ENCODE measurements around the gene CASP4.
"Not testable (repeated sequence)": the region's sequence is repeated elsewhere in the genome, so short reads cannot be mapped to it uniquely, and the experiment has no call there.

CASP4 gene

GRCh38 chr11:104968355-104968855, at the start of gene CASP4:
Gene CASP4 (minus strand): TSS chr11:104968574. CDS start chr11:104968525, 49 bp downstream.
- DNase-seq, result peak; percentile 60

DNA sequence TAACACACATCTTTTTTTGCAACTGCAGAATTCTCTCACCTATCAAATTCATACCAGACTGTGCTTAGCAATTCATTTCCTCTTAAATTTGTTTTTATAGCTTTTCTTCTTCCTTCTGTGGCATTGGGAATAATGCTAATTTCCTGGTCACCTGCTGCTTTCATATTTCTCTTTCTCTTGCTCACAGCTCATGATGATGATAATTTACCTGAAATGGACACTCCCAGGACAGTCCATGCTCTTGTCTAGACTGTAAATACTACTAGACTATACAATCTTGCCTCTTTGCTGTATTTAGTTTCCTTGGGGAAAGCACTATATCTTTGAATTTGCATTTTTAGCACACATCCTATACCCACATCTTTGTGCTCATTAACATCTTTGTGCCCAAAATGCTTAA, 39.1 kb upstream of the CASP4 start:
- DNase-seq, result no peak

DNA sequence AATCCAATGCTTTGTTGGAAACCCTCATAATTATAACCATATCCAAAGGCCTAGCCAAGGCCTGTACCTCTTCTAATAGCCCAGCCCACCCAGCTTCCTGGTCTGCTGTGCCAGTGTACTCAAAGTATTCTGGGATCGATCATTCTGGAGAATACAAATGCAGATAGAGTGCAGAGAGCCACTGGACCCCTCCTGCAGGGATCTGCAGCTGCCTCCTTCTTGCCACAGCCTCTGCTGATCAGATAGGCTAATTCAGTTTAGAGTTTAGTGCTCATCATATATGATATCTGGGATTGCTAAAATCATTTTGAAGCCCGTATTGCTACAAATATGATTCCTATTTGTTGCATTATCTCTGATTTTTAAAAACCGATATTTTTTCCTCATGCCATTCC, 37.1 kb upstream of the CASP4 start:
- no peak for DNase-seq

DNA sequence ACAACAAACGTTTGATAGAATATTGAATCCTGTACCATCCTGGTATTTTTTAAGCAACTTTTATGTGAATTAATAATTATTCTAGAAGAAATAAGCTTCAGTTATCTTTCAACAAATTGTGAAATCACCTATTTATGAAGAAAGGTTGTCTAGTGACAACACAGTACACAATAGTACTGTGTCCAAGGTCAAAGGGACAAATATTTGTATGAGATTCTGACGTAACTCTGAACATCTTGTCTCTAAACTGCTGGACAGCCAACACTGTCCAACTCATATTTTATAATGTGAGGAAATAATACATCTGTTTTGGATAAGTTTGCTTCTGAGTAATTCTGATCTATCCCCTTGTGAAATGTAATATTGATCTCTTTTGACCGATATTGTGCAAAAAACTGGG, 35.6 kb upstream of the CASP4 start:
- no peak for DNase-seq

GRCh38 chr11:105003151-105003550, 34.8 kb upstream of the CASP4 start:
- DNase-seq, result no peak

- DNase-seq, result peak; percentile 11
Measured at GRCh38 chr11:105000797-105001196, 32.4 kb upstream of the CASP4 start.

DNA sequence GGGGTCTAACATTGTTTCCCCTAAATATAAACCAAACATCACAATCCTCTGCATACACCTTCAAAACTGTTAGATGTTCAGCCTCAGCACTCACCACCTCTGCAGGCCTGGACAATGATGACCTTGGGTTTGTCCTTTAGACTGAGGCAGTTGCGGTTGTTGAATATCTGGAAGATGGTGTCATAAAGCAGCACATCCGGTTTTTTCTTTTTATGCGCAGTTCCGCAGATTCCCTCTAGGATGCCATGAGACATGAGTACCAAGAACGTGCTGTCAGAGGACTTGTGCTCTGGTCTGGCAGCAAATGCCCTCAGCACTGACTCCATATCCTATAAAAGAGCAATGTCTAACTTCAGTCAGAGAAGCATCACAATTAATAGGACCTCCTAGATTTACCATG, 31.8 kb upstream of the CASP4 start:
- no peak for DNase-seq

- no peak for DNase-seq
Measured at GRCh38 chr11:104999721-105000120, 31.3 kb upstream of the CASP4 start.

DNA sequence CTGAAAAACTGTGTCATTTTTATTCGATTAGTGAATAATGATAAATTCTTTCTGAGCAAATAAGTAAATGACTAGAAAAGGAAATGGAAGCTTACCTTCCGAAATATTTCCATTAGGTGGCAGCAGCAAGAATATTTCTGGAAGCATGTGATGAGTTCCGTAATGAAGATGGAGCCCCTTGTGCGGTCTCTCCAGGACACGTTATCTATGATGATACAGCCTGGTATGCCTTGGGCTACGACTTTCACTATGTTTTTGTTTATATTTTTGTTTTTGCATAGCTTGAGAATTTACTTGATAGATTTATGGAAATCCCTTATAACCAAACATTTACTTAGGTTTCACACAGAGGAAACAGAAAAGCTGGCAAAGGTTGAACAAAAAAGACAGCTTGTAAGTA, 28.9 kb upstream of the CASP4 start:
- DNase-seq, result no peak

DNA sequence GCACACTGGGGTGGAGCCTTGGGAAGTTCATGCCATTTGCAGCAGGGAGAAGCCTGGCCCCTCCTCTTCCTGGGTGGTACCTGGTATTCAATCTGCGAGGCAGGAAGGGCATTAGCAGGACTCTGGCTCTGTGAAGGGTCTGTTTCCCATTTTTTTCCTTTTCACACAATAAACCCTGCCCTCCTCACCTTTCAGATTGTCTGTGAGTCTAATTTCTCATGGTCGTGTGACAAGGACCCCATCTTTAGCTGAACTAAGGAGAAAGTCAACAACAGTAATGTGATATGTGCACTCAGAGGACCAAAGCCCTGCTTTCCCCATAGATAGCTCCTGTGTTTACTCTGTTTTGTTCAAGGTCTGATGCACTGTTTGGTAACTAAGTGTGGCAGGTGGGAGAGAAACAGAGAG, 26.6 kb upstream of the CASP4 start:
- DNase-seq, result no peak

DNA sequence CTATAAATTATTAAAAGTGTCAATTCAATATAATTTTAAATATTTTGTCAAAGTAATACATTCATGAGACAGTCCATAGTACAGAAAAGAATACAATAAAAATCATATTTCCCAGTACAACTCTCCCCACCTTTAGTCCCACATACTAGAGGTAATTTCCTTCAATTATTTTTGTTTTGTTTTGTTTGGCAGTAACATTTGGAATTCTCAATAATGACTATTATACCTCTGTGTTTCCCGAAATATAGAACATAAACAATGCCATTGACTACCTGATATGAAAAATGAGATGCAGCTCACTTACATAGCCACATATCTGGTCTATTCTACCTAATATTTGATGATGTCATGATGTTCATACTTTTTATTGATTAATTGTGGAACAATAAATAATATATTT, 24.4 kb upstream of the CASP4 start:
- DNase-seq, result no peak

DNA sequence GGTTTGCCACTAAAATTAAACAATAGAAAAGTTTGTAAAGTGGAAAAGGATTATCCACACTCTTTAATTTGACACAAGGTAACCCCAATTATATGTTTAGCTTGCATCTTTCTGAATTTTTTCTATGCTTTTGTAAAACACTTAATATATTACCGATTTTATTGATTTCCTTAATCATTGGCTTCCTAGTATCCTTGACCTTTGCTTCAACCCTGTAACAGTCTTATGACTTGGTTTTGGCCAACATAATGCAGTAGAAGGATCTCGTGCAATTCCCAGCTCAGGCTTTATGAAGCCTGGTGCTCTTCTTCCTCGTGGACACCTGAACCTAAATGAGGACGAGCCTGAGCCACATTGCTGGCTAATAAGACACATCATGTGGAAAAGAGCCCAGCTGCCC, 23.6 kb upstream of the CASP4 start:
- no peak for DNase-seq

GRCh38 chr11:104984808-104985207, 16.4 kb upstream of the CASP4 start:
- no peak for DNase-seq

GRCh38 chr11:104979839-104980238, 11.5 kb upstream of the CASP4 start:
- no peak for DNase-seq

- no peak for DNase-seq
Measured at GRCh38 chr11:104973616-104974015, 5.2 kb upstream of the CASP4 start.

- DNase-seq, result not testable (repeated sequence)
Measured at GRCh38 chr11:104972924-104973323, 4.5 kb upstream of the CASP4 start.

- DNase-seq, result no peak
Measured at GRCh38 chr11:104970756-104971155, 2.4 kb upstream of the CASP4 start.

- DNase-seq, result no peak
Measured at GRCh38 chr11:104968856-104969776, 742 bp upstream of the CASP4 start.

GRCh38 chr11:104967534-104968354, 630 bp downstream of the CASP4 start:
- DNase-seq, result peak; percentile 11

DNA sequence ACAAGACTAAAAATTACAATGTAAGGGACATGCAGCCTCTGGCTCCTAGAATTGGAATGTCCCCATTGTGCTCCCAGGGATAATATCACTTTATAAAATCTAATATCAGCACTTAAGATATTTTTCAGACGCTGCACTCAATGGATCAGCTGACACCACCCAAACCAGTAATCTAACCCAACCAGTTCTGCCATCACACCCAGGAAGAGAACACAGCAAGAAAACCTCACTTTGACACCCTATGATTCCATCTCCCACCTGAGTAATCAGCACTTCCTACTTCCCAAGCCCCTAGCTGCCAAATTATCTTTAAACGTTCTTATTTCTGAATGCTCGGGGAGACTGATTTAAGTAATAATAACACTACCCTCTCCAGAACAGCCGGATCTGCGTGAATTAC, 2.6 kb downstream of the CASP4 start:
- DNase-seq, result no peak

DNA sequence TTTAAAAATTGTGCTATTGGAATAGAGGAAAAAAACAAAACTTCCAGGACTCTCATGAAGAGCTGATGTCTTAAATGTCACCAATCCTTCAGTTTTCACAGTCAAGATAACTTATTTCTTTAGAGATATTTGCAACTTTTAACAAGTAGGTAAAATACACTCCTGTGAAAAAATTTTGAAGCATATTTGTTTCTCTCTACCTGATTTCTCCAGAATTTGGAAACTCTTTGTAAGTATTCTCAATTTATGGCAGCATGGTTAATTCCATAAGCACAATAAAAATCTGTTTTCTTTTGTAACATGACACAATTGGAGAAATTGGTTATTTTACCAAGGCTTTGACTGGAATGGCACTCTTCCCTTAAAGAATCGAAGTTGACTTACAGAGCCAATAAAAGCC, 4.1 kb downstream of the CASP4 start:
- no peak for DNase-seq

GRCh38 chr11:104962852-104963251, 5.5 kb downstream of the CASP4 start:
- no peak for DNase-seq

- no peak for DNase-seq
Measured at GRCh38 chr11:104957280-104957679, 11.1 kb downstream of the CASP4 start.

DNA sequence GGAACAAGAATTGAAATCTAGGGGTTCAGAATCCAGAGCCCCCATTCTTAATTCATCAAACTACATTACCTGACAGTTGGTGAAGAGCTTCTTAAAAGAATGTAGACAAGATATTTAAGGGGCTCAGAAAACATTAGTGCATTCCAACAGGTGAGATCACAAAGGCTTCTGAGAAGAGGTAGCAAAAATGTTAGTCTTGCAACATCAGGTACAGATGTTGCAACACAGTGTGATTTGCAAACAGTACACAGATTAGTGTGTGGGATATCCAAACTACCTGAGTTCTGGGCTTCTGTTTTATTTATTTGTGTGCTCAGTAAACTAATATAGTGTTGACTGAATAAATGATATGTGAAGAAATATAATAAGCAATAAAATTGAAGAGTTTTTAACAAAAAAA, 11.8 kb downstream of the CASP4 start:
- DNase-seq, result no peak
